Measurements from ENCODE around the gene AP4S1. TPM values are rescaled to one million over a fixed set of nuclear protein-coding genes. Genes with fewer than 3 reads are reported as not detected.
"Not testable (repeated sequence)": the region's sequence is repeated elsewhere in the genome, so short reads cannot be mapped to it uniquely, and the experiment has no call there.

Gene AP4S1, protein sequence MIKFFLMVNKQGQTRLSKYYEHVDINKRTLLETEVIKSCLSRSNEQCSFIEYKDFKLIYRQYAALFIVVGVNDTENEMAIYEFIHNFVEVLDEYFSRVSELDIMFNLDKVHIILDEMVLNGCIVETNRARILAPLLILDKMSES
- total RNA-seq = 10 to 100 TPM in 1 of 2 donors, 1 to 10 TPM in 1; 7.8 to 10.6 TPM

DNA sequence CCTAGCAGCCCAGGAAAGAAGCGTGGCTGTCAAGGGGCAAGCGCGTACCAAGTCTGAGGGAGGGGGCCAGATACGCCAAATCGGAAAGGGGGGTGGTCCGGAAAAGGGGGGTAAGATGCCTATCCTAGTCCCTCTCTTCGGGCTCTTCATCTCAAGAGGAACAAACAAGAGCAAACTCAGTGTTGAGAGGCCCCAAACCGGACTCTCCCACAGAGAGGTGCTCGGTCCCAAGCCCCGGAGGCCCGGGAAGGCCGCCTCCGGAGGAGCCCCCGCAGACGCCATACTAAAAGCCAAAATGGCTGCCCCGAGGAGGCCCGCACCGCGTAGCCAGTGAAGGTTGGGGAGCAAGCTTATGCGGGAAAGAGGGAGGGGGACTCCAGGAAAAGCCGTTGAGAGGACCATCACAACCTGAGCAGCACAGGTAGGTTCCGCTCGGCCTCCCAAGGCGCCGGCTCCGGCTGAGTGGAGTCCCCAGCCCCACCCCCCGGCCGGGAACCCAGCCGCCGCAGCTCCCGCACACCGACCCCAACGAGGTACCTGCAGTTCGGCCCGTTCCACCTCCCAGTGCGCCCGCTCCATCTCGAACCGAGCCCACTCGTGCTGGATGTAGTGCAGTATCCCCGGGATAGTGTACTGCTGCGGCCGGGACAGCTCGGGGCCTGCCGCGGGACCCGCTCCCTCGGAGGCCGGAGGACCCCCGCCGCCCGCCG, at the start of gene AP4S1:
TSS of gene AP4S1 (plus strand) at position 283 of the 710 bp plus-strand sequence. CDS start 40,548 bp downstream, outside the sequence.
- H3K27me3 Mint-ChIP-seq = no peaks in the 10 kb centered on the region
- H3K4me1 Mint-ChIP-seq (ENCODE audit: low read depth in 2 of 2) = peaks cover 30 to 36% of the 10 kb centered on the region in 2 donors
- no peaks in the 10 kb centered on the region for H3K9me3 Mint-ChIP-seq
- DNase-seq (ENCODE audit: low spot score) (no peak), ATAC-seq (peak; percentile 3 to 26)
- peak within 1 kb of the TSS; percentile 94 to 96 for H3K27ac Mint-ChIP-seq
- H3K36me3 Mint-ChIP-seq = peaks cover 6% of the 10 kb centered on the region
- peak within 1 kb of the TSS; percentile 98 for H3K4me3 Mint-ChIP-seq

DNA sequence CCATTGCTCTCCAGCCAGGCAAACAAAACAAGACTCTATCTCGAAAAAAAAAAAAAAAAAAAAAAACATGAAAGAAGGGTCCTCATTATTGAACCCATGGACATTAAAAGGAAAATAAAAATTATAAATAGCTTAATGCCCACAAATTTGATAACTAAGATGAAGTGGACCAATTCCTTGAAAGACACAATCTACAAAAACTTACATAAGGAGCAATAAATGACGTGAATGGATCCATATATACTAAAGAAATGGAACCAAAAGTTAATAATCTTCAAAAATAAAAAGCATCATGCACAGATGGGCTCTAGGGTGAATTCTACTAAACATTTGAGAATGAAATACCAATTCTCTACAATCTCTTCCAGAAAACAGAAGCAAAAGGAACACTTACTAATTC, 47.7 kb upstream of the AP4S1 start:
- H3K4me1 Mint-ChIP-seq (ENCODE audit: low read depth in 2 of 2) = peaks cover 19 to 35% of the 10 kb centered on the region in 2 donors
- ATAC-seq (no peak), DNase-seq (ENCODE audit: low spot score) (no peak)
- H3K9me3 Mint-ChIP-seq = no peaks in the 10 kb centered on the region
- no peaks in the 10 kb centered on the region for H3K36me3 Mint-ChIP-seq
- no peak overlapping the region for H3K4me3 Mint-ChIP-seq
- no peak overlapping the region for H3K27ac Mint-ChIP-seq
- no peaks in the 10 kb centered on the region for H3K27me3 Mint-ChIP-seq

DNA sequence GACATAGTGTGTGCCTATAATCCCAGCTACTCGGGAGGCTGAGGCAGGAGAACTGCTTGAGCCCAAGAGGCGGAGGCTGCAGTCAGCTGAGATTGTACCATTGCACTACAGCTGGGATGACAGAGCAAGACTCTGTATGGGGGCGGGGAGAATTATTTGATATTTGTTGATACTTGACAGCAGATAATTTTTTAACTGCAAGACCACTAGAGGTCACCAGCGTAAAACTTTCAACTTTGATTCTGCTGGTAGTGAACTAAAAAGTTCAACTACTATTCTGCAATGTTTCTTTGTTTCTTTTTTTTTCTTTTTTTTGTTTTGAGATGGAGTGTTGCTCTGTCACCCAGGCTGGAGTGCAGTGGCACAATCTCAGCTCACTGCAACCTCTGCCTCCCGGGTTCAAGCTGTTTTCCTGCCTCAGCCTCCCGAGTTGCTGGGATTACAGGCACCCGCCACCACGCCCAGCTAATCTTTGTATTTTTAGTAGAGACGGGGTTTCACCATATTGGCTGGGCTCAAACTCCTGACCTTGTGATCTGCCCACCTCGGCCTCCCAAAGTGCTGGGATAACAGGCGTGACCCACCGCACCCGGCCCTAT, 45.2 kb upstream of the AP4S1 start:
- not testable (repeated sequence) for H3K4me3 Mint-ChIP-seq, H3K36me3 Mint-ChIP-seq, H3K27me3 Mint-ChIP-seq, H3K9me3 Mint-ChIP-seq, H3K27ac Mint-ChIP-seq
- DNase-seq (ENCODE audit: low spot score) (peak; percentile 68), ATAC-seq (peak; percentile 52 to 56)
- H3K4me1 Mint-ChIP-seq (ENCODE audit: low read depth in 2 of 2) = peaks cover 6 to 14% of the 10 kb centered on the region in 2 donors

DNA sequence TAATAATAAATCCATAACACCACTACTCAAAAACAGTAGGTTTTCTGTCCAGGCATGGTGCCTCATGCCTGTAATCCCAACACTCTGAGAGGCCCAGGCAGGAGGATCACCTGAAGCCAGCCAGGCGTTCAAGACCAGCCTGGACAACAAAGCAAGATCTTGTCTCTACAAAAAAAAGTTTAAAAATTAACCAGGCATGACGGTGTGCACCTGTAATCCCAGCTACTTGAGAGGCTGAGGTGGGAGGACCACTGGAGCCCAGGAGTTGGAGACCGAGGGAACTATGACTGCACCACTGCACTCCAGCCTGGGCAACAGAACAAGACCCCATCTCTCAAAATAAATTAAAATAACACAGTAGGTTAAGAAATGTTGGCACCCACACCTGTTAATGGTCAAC, 44.5 kb upstream of the AP4S1 start:
- peaks cover 7 to 9% of the 10 kb centered on the region in 2 donors for H3K4me1 Mint-ChIP-seq (ENCODE audit: low read depth in 2 of 2)
- DNase-seq (ENCODE audit: low spot score) = no peak
- H3K27ac Mint-ChIP-seq = no peak overlapping the region
- no peaks in the 10 kb centered on the region for H3K9me3 Mint-ChIP-seq
- H3K36me3 Mint-ChIP-seq = no peaks in the 10 kb centered on the region
- no peaks in the 10 kb centered on the region for H3K27me3 Mint-ChIP-seq
- no peak for ATAC-seq
- H3K4me3 Mint-ChIP-seq = no peak overlapping the region

DNA sequence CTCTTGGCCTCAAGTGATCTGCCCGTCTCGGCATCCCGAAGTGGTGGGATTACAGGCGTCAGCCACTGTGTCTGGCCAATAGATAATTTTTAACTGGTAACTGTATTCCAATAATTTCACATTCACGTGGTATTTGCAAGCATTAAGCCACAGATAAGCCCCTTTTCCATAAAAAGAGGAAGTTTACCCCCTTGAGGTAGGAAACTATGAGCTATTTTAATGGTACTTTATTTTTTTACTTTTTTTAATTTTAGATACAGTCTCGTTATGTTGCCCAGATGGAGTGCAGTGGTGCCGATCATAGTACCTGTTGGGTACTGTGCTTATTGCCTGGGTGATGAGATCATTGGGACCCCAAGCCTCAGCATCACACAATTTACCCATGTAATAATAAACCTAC, 42.9 kb upstream of the AP4S1 start:
- no peak overlapping the region for H3K4me3 Mint-ChIP-seq
- H3K27ac Mint-ChIP-seq = no peak overlapping the region
- H3K36me3 Mint-ChIP-seq = no peaks in the 10 kb centered on the region
- H3K27me3 Mint-ChIP-seq = no peaks in the 10 kb centered on the region
- H3K9me3 Mint-ChIP-seq = no peaks in the 10 kb centered on the region
- DNase-seq (ENCODE audit: low spot score) (no peak), ATAC-seq (no peak)
- H3K4me1 Mint-ChIP-seq (ENCODE audit: low read depth in 2 of 2) = peaks cover 5 to 7% of the 10 kb centered on the region in 2 donors

DNA sequence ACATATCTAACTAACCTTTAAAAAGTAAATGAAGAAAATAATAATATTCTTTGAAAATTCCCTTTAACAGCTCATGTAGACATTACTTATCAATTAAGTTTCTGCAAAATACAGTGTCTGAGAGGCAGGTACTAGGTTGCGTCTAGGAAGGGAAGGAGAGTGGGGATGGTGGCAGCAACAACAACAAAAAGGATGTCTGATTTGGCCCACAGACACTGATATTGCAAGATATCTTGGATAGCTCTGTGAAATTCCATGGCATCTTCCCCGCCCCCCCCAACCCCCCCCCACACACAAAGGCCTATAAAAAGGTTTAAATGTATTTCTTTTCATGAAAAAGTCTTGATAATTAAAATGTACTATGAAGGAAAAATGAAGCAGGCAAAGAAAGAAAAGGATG, 41.6 kb upstream of the AP4S1 start:
- Mint-ChIP-seq H3K27ac (no peak overlapping the region), H3K4me1 (ENCODE audit: low read depth in 2 of 2) (peaks cover 7 to 8% of the 10 kb centered on the region in 2 donors), H3K27me3 (no peaks in the 10 kb centered on the region), H3K4me3 (no peak overlapping the region), H3K9me3 (no peaks in the 10 kb centered on the region), H3K36me3 (no peaks in the 10 kb centered on the region)
- DNase-seq (ENCODE audit: low spot score) = no peak
- ATAC-seq = no peak

DNA sequence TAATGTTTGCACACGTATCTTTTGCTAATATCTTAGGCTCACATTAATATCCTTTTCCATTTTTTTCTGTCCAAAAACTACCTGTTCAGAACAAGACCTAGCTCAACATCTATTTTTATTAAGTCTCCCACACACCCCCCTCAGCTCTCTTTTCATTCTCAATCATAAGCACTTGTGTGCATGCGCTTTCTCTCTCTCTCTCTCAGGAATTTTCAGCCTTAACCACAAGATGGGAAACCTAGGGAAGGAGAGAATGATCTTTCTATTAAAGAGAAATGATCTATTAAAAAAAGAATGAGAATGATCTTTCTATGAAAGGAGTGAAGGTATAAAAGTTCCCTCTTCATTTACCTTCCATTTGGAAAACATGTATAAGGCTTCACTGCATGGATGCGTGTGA, 39.7 kb upstream of the AP4S1 start:
- no peak for ATAC-seq
- DNase-seq (ENCODE audit: low spot score) = no peak
- no peak overlapping the region for H3K27ac Mint-ChIP-seq

DNA sequence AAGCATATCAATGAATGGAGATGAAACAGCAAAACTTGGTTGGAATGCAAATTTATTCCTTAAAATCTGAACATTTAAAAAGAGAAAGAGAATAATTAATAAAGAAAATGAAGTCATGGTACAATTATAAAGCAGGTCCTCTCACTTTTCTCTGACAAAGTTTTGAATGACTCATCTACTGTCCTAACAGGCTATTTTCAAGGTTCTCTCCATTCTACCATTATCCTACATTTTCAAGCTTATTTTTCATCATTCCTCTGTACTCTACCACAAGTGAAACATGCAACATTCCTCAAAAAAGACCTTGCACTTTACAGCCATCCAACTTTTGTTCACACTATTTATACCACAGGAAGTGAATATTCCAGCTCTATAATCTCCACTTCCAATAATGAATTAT, 36.9 kb upstream of the AP4S1 start:
- peaks cover 21 to 23% of the 10 kb centered on the region in 2 donors for H3K4me1 Mint-ChIP-seq (ENCODE audit: low read depth in 2 of 2)

More for the DNA sequence above, 39.7 kb upstream of the AP4S1 start:
- no peaks in the 10 kb centered on the region for H3K27me3 Mint-ChIP-seq
- peaks cover 16 to 17% of the 10 kb centered on the region in 2 donors for H3K4me1 Mint-ChIP-seq (ENCODE audit: low read depth in 2 of 2)
- no peak overlapping the region for H3K4me3 Mint-ChIP-seq
- no peaks in the 10 kb centered on the region for H3K36me3 Mint-ChIP-seq
- no peaks in the 10 kb centered on the region for H3K9me3 Mint-ChIP-seq

DNA sequence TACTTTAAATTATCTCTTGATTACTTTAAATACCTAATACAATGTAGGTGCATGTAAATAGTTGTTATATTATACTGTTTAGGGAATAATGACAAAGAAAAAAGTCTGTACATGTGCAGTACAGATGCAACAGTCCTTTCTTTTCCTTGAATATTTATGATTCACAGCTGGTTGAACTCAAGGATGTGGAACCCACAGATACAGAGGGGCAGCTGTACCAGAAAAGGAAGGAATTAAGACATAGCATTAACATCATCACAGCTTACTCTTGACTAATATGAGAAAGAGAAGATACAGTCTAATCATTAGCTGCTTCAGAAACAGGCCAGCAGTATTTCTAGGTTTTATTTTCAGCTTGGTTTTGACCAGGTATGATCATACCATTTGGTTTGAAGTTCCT, 34.7 kb upstream of the AP4S1 start:
- H3K4me1 Mint-ChIP-seq (ENCODE audit: low read depth in 2 of 2) = peaks cover 30 to 36% of the 10 kb centered on the region in 2 donors
- no peak for DNase-seq (ENCODE audit: low spot score)
- no peak overlapping the region for H3K27ac Mint-ChIP-seq
- no peak for ATAC-seq
- H3K4me3 Mint-ChIP-seq = no peak overlapping the region
- H3K36me3 Mint-ChIP-seq = no peaks in the 10 kb centered on the region
- no peaks in the 10 kb centered on the region for H3K9me3 Mint-ChIP-seq
- no peaks in the 10 kb centered on the region for H3K27me3 Mint-ChIP-seq

More for the DNA sequence above, 36.9 kb upstream of the AP4S1 start:
- H3K9me3 Mint-ChIP-seq = no peaks in the 10 kb centered on the region
- H3K27me3 Mint-ChIP-seq = no peaks in the 10 kb centered on the region
- DNase-seq (ENCODE audit: low spot score) (no peak), ATAC-seq (no peak)
- H3K36me3 Mint-ChIP-seq = no peaks in the 10 kb centered on the region
- H3K27ac Mint-ChIP-seq = no peak overlapping the region
- H3K4me3 Mint-ChIP-seq = no peak overlapping the region

DNA sequence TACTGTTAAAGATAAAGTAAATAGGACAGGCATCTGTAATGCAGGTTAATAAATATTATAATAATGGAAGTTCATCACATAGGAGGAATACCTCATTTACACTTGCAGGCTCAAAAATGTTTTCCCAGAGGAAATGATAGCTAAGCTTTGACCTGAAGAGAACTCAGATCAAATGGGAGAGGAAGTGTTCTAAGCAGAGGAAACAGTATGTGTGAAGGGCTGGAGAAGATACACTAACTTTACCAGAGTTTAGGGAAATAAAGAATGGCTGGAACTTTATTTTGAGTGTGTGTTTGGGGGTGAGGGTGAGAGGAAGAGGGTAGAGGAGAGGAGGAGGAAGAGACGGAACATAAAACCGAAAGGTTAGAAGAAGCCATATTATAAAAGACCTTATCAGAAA, 34.0 kb upstream of the AP4S1 start:
- Mint-ChIP-seq H3K36me3 (no peaks in the 10 kb centered on the region), H3K27me3 (no peaks in the 10 kb centered on the region), H3K4me3 (no peak overlapping the region), H3K4me1 (ENCODE audit: low read depth in 2 of 2) (peaks cover 32 to 36% of the 10 kb centered on the region in 2 donors), H3K27ac (peak overlapping the region; percentile 13 to 14), H3K9me3 (no peaks in the 10 kb centered on the region)
- ATAC-seq (no peak), DNase-seq (ENCODE audit: low spot score) (no peak)

DNA sequence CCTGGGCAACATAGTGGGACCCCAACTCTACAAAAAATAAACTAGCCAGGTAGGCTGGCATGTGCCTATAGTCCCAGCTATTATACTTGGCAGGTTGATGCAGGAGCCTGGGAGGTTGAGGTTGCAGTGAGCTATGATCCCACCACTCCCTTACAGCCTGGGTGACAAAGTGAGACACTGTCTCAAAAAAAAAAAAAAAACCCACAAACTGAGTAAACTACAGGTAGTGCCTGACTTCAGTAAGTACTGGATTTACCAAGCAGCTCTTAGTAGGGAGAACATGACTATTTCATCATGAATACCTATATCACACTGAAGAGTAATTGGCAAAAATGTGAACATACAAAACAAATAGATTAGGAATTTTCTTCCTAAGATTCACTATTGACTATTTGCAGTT, 32.4 kb upstream of the AP4S1 start:
- H3K4me1 Mint-ChIP-seq (ENCODE audit: low read depth in 2 of 2) = peaks cover 39 to 51% of the 10 kb centered on the region in 2 donors
- H3K9me3 Mint-ChIP-seq = peaks cover 4% of the 10 kb centered on the region
- ATAC-seq (no peak), DNase-seq (ENCODE audit: low spot score) (no peak)
- H3K36me3 Mint-ChIP-seq = peaks cover 8% of the 10 kb centered on the region
- no peaks in the 10 kb centered on the region for H3K27me3 Mint-ChIP-seq
- no peak overlapping the region for H3K4me3 Mint-ChIP-seq
- no peak overlapping the region for H3K27ac Mint-ChIP-seq

DNA sequence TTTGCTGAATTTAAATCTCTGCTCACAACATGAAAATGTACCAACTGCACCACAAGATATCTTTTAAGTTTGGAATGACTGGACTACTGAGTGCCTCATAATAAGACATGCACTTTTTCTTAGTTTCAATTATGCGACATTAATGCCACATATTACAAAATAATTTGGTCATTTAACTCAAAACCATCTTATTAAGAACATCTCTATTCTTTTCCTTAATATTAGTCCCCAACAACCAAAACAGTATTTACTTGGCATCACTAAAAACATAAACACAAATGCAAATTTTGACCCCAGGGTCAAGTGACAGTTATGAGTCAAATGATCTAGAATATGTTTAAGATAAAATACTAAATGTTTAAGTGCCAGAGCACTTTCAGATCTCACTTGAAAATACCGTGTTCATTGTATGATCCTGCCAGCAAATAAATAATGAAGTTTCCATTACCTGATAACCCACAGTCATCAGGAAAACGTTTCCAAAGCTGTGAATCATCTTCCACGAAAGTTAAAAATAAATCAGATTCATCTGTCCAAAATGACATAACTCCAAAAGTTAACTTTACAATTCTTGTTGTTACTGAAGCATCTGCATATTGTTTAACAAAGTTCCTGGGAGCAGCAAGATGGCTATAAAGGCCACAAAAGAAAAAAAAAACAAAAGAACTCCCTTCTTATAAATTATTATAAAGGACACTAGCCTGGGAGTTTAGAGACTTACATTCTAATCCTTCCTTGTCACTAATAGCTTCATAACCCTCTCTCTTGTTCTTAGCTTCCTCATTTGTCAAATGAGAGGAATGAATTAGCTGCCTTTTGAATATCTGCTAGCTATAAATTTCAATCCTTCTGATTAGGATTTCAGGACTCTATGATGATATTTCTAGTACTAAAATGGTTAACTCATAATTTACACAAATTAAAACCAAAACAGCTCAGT, 30.5 kb upstream of the AP4S1 start:
- peaks cover 20% of the 10 kb centered on the region for H3K36me3 Mint-ChIP-seq
- H3K4me3 Mint-ChIP-seq = peak overlapping the region; percentile 42
- ATAC-seq = peak; percentile 55 to 72

DNA sequence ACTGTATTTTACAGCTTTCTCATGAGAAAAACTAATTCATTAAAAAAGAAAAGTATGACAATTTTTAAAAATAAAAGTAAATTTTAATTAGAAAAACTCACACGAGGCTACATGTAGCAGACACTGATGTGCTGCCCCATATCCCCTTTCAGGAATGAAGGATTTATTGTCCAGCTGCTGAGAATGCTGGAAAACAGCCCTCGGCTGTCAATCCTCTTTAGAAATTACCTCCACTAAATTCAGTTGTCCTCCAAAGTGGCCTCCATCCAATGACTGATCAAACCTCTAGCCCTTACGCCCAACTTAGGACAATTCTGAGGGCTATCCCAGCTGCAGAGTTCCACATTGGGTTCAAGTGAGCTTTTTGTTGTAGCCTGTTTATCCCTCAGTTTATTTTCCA, 29.8 kb upstream of the AP4S1 start:
- no peak for ATAC-seq
- H3K27ac Mint-ChIP-seq = peak overlapping the region in 1 of 2 donors; percentile 55
- DNase-seq (ENCODE audit: low spot score) = no peak
- H3K4me3 Mint-ChIP-seq = no peak overlapping the region
- peaks cover 7% of the 10 kb centered on the region for H3K9me3 Mint-ChIP-seq
- no peaks in the 10 kb centered on the region for H3K27me3 Mint-ChIP-seq
- H3K36me3 Mint-ChIP-seq = peaks cover 20% of the 10 kb centered on the region
- H3K4me1 Mint-ChIP-seq (ENCODE audit: low read depth in 2 of 2) = peaks cover 35 to 48% of the 10 kb centered on the region in 2 donors

More for the DNA sequence above, 30.5 kb upstream of the AP4S1 start:
- H3K27ac Mint-ChIP-seq = peak overlapping the region; percentile 55 to 78
- no peak for DNase-seq (ENCODE audit: low spot score)
- H3K4me1 Mint-ChIP-seq (ENCODE audit: low read depth in 2 of 2) = peaks cover 32 to 46% of the 10 kb centered on the region in 2 donors
- no peaks in the 10 kb centered on the region for H3K27me3 Mint-ChIP-seq
- H3K9me3 Mint-ChIP-seq = peaks cover 7% of the 10 kb centered on the region

All from natural killer cell treated with Interleukin-12 subunit alpha and Interleukin-12 subunit beta and Interleukin-15 and Interleukin-18, amount 100 ng/mL, for 72 hours (primary cell).